Peyer's patch (tissue), 4 donors: ENCODE measurements around the gene PLXNA2.

Experiments
- POLR2A ChIP-seq, 2 donors: fragments of 450-650 bp; IDR thresholded peaks; one replicate each; pipeline ENCODE4 v1.5.1; 2017; ENCODE audit warnings: antibody characterized with exemption in 2 of 2, mild to moderate bottlenecking in 2 of 2, moderate library complexity in 2 of 2
- TF ChIP-seq, protein P1 (sequence below), 6 experiments: fragments of 450-650 bp in 4 of 6; fragments of 200-600 bp in 2 of 6; sonication (generic) in 1 of 6; IDR thresholded peaks; one replicate each; pipeline ENCODE4 v1.5.1; 2017 to 2019; ENCODE audit warnings: antibody characterized with exemption in 6 of 6, mild to moderate bottlenecking in 3 of 6, moderate library complexity in 1 of 6

DNA sequence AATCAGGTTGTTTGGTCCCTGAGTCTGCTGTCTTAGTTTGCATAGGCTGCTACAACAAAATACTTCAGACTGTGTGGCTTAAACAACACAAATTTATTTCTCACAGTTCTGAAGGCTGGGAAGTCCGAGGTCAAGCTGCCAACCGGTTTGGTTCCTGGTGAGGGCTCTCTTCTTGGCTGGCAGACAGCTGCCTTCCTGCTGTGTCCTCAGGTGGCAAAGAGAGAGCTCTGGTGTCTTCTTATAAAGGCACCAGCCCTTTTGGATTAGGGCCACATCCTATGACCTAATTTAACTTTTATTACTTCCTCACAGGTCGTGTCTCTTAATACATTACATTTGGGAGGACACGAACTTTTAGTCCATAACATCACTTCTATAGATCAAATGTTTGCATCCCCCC, 243.7 kb downstream of the PLXNA2 start:
- TF ChIP-seq, protein P1, sequence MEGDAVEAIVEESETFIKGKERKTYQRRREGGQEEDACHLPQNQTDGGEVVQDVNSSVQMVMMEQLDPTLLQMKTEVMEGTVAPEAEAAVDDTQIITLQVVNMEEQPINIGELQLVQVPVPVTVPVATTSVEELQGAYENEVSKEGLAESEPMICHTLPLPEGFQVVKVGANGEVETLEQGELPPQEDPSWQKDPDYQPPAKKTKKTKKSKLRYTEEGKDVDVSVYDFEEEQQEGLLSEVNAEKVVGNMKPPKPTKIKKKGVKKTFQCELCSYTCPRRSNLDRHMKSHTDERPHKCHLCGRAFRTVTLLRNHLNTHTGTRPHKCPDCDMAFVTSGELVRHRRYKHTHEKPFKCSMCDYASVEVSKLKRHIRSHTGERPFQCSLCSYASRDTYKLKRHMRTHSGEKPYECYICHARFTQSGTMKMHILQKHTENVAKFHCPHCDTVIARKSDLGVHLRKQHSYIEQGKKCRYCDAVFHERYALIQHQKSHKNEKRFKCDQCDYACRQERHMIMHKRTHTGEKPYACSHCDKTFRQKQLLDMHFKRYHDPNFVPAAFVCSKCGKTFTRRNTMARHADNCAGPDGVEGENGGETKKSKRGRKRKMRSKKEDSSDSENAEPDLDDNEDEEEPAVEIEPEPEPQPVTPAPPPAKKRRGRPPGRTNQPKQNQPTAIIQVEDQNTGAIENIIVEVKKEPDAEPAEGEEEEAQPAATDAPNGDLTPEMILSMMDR (IDR thresholded peaks at IDR 0.05): no peak
- TF ChIP-seq POLR2A (IDR thresholded peaks at IDR 0.05): no peak
